Panc1 (cell line): ENCODE measurements around the gene TRAK1. TPM values are rescaled to one million over a fixed set of nuclear protein-coding genes. Genes with fewer than 3 reads are reported as not detected.

Source experiments
- ATAC-seq: fragments of 200-7000 bp; cut with Tn5 transposase; 2 replicates; pipeline ENCODE4 v1.9.1; 2020; ENCODE audit warnings: mild to moderate bottlenecking, moderate library complexity
- BruUV-seq: library from RNA; stranded (reverse); fragments of 400-500 nt; replicated peaks from 2 replicates; lab custom pipeline; 2021; lab: Mats Ljungman, UMichigan
- CTCF ChIA-PET: fragments of 300-600 bp; sonication (Branson Sonifier 250); formaldehyde crosslinking; loops from one replicate; lab custom pipeline; 2022; ENCODE audit warnings: antibody characterized with exemption; lab: Charles Lee
- POLR2A ChIA-PET: fragments of 300-600 bp; sonication (Branson Sonifier 250); formaldehyde crosslinking; loops from one replicate; lab custom pipeline; 2022; ENCODE audit warnings: antibody characterized with exemption; lab: Charles Lee
- DNase-seq: peaks from one replicate; pipeline ENCODE4 v3.0.0-alpha.2; 2010; ENCODE audit warnings: low read depth, low spot score
- H3K27ac ChIP-seq: 2 replicates; pipeline ENCODE4 v1.5.1; 2011; ENCODE audit warnings: mild to moderate bottlenecking, low read length, inconsistent platforms
- H3K27me3 ChIP-seq: fragments of 200-500 bp; sonication (Bioruptor generic); 2 replicates; pipeline ENCODE4 v1.6.0; 2014; ENCODE audit warnings: low read length, inconsistent platforms; ENCODE audit not compliant: control insufficient read depth, insufficient read depth
- H3K36me3 ChIP-seq: fragments of 200-500 bp; sonication (Bioruptor generic); 2 replicates; pipeline ENCODE4 v1.5.1; 2014; ENCODE audit warnings: inconsistent platforms, mild to moderate bottlenecking, low read length, moderate library complexity; ENCODE audit not compliant: control insufficient read depth, insufficient read depth
- H3K4me1 ChIP-seq: 2 replicates; pipeline ENCODE4 v1.5.1; 2011; ENCODE audit warnings: inconsistent platforms, mild to moderate bottlenecking, low read length, moderate library complexity; ENCODE audit not compliant: control insufficient read depth, insufficient read depth
- H3K4me3 ChIP-seq, 2 experiments: 2 replicates each; pipeline ENCODE4 v1.5.1; 2011 to 2012; ENCODE audit warnings: low read depth in 2 of 2, low read length in 2 of 2, mild to moderate bottlenecking in 2 of 2, inconsistent platforms in 1 of 2, moderate library complexity in 1 of 2
- H3K9me3 ChIP-seq: fragments of 200-500 bp; sonication (Bioruptor generic); 2 replicates; pipeline ENCODE4 v1.5.1; 2014; ENCODE audit warnings: low read depth, mild to moderate bottlenecking, inconsistent platforms, low read length, moderate library complexity; ENCODE audit not compliant: control insufficient read depth, insufficient read depth
- POLR2AphosphoS5 ChIP-seq: IDR thresholded peaks from 2 replicates; pipeline ENCODE4 v1.6.1; 2012; ENCODE audit warnings: mild to moderate bottlenecking, low read depth, low read length, moderate library complexity
- SIN3A ChIP-seq: IDR thresholded peaks from 2 replicates; pipeline ENCODE4 v1.6.1; 2012; ENCODE audit warnings: low read depth, mild to moderate bottlenecking, low read length, moderate library complexity, borderline replicate concordance; ENCODE audit not compliant: insufficient read depth
- TCF7L2 ChIP-seq: IDR thresholded peaks from 2 replicates; pipeline ENCODE4 v1.6.1; 2011; ENCODE audit warnings: mild to moderate bottlenecking, low read depth, low read length, inconsistent platforms
- in situ Hi-C: cut with HindIII; loops from 2 replicates; pipeline ENCODE4 v1.10.0; 2016; ENCODE audit warnings: low sequenced_read_pairs, low pct_unique_long_range_greater_than_20kb
- intact Hi-C: fragments of 100-400 bp; cut with micrococcal nuclease; formaldehyde crosslinking; loops from one replicate; pipeline ENCODE4 v1.10.0; 2022; ENCODE audit not compliant: unreplicated experiment
- total RNA-seq: library from RNA; stranded (reverse); gene quantifications from one replicate; pipeline ENCODE4 v1.2.1, GENCODE V29; 2021; ENCODE audit not compliant: unreplicated experiment
- TF ChIP-seq, protein P1 (sequence below), 2 experiments: IDR thresholded peaks; 2 replicates each; pipeline ENCODE4 v1.6.1; 2011 to 2012; ENCODE audit warnings: low read depth in 2 of 2, control low read depth in 1 of 2, low read length in 1 of 2, mild to moderate bottlenecking in 1 of 2, moderate library complexity in 1 of 2; ENCODE audit not compliant: insufficient read depth in 1 of 2
- TF ChIP-seq, protein P2 (sequence below): fragments of 450-650 bp; IDR thresholded peaks from 2 replicates; pipeline ENCODE4 v1.5.1; 2017; ENCODE audit warnings: mild to moderate bottlenecking

The TRAK1 gene
- total RNA-seq, 1 experiment from 2014 or later: 38.4 TPM

- no peak for ATAC-seq
- no peak overlapping the region for H3K27ac ChIP-seq
- H3K9me3 ChIP-seq: no peaks in the 10 kb centered on the region
- in situ Hi-C loops: no loop called here
- TF ChIP-seq SIN3A (no peak), TCF7L2 (no peak), POLR2AphosphoS5 (no peak)
- TF ChIP-seq, protein P1, sequence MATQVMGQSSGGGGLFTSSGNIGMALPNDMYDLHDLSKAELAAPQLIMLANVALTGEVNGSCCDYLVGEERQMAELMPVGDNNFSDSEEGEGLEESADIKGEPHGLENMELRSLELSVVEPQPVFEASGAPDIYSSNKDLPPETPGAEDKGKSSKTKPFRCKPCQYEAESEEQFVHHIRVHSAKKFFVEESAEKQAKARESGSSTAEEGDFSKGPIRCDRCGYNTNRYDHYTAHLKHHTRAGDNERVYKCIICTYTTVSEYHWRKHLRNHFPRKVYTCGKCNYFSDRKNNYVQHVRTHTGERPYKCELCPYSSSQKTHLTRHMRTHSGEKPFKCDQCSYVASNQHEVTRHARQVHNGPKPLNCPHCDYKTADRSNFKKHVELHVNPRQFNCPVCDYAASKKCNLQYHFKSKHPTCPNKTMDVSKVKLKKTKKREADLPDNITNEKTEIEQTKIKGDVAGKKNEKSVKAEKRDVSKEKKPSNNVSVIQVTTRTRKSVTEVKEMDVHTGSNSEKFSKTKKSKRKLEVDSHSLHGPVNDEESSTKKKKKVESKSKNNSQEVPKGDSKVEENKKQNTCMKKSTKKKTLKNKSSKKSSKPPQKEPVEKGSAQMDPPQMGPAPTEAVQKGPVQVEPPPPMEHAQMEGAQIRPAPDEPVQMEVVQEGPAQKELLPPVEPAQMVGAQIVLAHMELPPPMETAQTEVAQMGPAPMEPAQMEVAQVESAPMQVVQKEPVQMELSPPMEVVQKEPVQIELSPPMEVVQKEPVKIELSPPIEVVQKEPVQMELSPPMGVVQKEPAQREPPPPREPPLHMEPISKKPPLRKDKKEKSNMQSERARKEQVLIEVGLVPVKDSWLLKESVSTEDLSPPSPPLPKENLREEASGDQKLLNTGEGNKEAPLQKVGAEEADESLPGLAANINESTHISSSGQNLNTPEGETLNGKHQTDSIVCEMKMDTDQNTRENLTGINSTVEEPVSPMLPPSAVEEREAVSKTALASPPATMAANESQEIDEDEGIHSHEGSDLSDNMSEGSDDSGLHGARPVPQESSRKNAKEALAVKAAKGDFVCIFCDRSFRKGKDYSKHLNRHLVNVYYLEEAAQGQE (IDR thresholded peaks at IDR 0.05; ENCODE audit: insufficient read depth in 1 of 2, low read depth in 2 of 2, low read length in 1 of 2): no peak
- TF ChIP-seq, protein P2, sequence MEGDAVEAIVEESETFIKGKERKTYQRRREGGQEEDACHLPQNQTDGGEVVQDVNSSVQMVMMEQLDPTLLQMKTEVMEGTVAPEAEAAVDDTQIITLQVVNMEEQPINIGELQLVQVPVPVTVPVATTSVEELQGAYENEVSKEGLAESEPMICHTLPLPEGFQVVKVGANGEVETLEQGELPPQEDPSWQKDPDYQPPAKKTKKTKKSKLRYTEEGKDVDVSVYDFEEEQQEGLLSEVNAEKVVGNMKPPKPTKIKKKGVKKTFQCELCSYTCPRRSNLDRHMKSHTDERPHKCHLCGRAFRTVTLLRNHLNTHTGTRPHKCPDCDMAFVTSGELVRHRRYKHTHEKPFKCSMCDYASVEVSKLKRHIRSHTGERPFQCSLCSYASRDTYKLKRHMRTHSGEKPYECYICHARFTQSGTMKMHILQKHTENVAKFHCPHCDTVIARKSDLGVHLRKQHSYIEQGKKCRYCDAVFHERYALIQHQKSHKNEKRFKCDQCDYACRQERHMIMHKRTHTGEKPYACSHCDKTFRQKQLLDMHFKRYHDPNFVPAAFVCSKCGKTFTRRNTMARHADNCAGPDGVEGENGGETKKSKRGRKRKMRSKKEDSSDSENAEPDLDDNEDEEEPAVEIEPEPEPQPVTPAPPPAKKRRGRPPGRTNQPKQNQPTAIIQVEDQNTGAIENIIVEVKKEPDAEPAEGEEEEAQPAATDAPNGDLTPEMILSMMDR: no peak
- intact Hi-C loops: no loop called here
- BruUV-seq: no TSS peak
- H3K4me1 ChIP-seq: no peaks in the 10 kb centered on the region
- no peaks in the 10 kb centered on the region for H3K27me3 ChIP-seq
- CTCF ChIA-PET: no interaction called here
- H3K4me3 ChIP-seq: no peak overlapping the region
- POLR2A ChIA-PET: no interaction called here
- no peak for DNase-seq
- no peaks in the 10 kb centered on the region for H3K36me3 ChIP-seq
Measured at GRCh38 chr3:42225486-42226363, 134.6 kb downstream of the TRAK1 start.

- Histone ChIP-seq H3K9me3 (no peaks in the 10 kb centered on the region), H3K36me3 (no peaks in the 10 kb centered on the region), H3K27ac (no peak overlapping the region), H3K27me3 (no peaks in the 10 kb centered on the region), H3K4me1 (no peaks in the 10 kb centered on the region), H3K4me3 (no peak overlapping the region)
- intact Hi-C loops: no loop called here
- no peak for DNase-seq
- BruUV-seq: no TSS peak
- no peak for ATAC-seq
- ChIA-PET CTCF (no interaction called here), POLR2A (no interaction called here)
- TF ChIP-seq, protein P1 (IDR thresholded peaks at IDR 0.05; ENCODE audit: insufficient read depth in 1 of 2, low read depth in 2 of 2, low read length in 1 of 2): no peak
- in situ Hi-C loops: no loop called here
Measured at GRCh38 chr3:42226470-42227425, 135.6 kb downstream of the TRAK1 start.
